Fibroblast of gingiva (primary cell): ENCODE data around the gene CCNA2.

ENCODE experiments used
- DNase-seq: peaks from one replicate; pipeline ENCODE4 v3.0.0-alpha.2; 2011; ENCODE audit warnings: low read depth

Gene CCNA2

GRCh38 chr4:121801715-121802075 lies 22.0 kb downstream of the CCNA2 start:
- no peak for DNase-seq

GRCh38 chr4:121800961-121801714 lies 22.5 kb downstream of the CCNA2 start, which contains the start of gene EXOSC9:
EXOSC9 (plus strand) TSS chr4:121801323; CDS start chr4:121801425, 102 bp downstream.
- DNase-seq, result peak; percentile 96

GRCh38 chr4:121800638-121800960 lies 23.1 kb downstream of the CCNA2 start:
- no peak for DNase-seq

GRCh38 chr4:121799867-121800501 lies 23.7 kb downstream of the CCNA2 start:
- DNase-seq, result no peak

GRCh38 chr4:121799208-121799823 lies 24.4 kb downstream of the CCNA2 start:
- no peak for DNase-seq

GRCh38 chr4:121796283-121796682 lies 27.4 kb downstream of the CCNA2 start:
- DNase-seq, result no peak

- DNase-seq, result no peak
Measured at GRCh38 chr4:121794505-121795188, 29.0 kb downstream of the CCNA2 start.

GRCh38 chr4:121792966-121793365 lies 30.7 kb downstream of the CCNA2 start:
- DNase-seq, result no peak

- peak; percentile 9 for DNase-seq
Measured at GRCh38 chr4:121791481-121791880, 32.2 kb downstream of the CCNA2 start.

- DNase-seq, result no peak
Measured at GRCh38 chr4:121790976-121791375, 32.7 kb downstream of the CCNA2 start.

- DNase-seq, result peak; percentile 67
Measured at GRCh38 chr4:121789960-121790829, 33.5 kb downstream of the CCNA2 start.

- DNase-seq, result no peak
Measured at GRCh38 chr4:121789455-121789854, 34.2 kb downstream of the CCNA2 start.

GRCh38 chr4:121788896-121789295 lies 34.8 kb downstream of the CCNA2 start:
- DNase-seq, result no peak

- peak; percentile 75 for DNase-seq
Measured at GRCh38 chr4:121786221-121786620, 37.5 kb downstream of the CCNA2 start.

- DNase-seq, result peak; percentile 99
Measured at GRCh38 chr4:121785479-121785878, 38.2 kb downstream of the CCNA2 start.

GRCh38 chr4:121784975-121785374 lies 38.7 kb downstream of the CCNA2 start:
- DNase-seq, result peak; percentile 99

GRCh38 chr4:121784401-121784800 lies 39.3 kb downstream of the CCNA2 start:
- DNase-seq, result no peak

- DNase-seq, result no peak
Measured at GRCh38 chr4:121783210-121783609, 40.5 kb downstream of the CCNA2 start.

GRCh38 chr4:121778991-121779628 lies 44.6 kb downstream of the CCNA2 start:
- no peak for DNase-seq

- no peak for DNase-seq
Measured at GRCh38 chr4:121777625-121778024, 46.1 kb downstream of the CCNA2 start.
